Body of pancreas (tissue), 4 donors: Measurements from ENCODE around the gene SLC17A1. TPM values are rescaled to one million over a fixed set of nuclear protein-coding genes. Genes with fewer than 3 reads are reported as not detected.
A peak's percentile ranks its signal among the peaks of the same experiment; 100 is the strongest.
"Not testable (repeated sequence)": the region's sequence is repeated elsewhere in the genome, so short reads cannot be mapped to it uniquely, and the experiment has no call there.

Experiments
- ATAC-seq: fragments of 150-250 bp; one replicate; pipeline ENCODE4 v1.9.1; 2016
- DNase-seq, 4 donors: peaks; one replicate each; pipeline ENCODE4 v3.0.0-alpha.2; 2019
- H3K27ac ChIP-seq, 4 donors: fragments of 200-600 bp; sonication (generic); 1 replicate in 3 of 4; 2 replicates in 1 of 4; pipeline versions ENCODE4 v1.5.1 to v1.6.1; 2016 to 2019; ENCODE audit warnings: mild to moderate bottlenecking in 1 of 4, mixed read lengths in 1 of 4, moderate library complexity in 1 of 4
- H3K27me3 ChIP-seq, 2 donors: fragments of 200-600 bp; sonication (generic); one replicate each; pipeline ENCODE4 v1.6.0; 2016; ENCODE audit warnings: mild to moderate bottlenecking in 1 of 2
- H3K36me3 ChIP-seq, 2 donors: fragments of 200-600 bp; sonication (generic); replicated peaks in 1 of 2; 2 replicates each; pipeline ENCODE4 v1.5.1; 2016; ENCODE audit warnings: low read depth in 2 of 2; ENCODE audit not compliant: insufficient read depth in 1 of 2
- H3K4me1 ChIP-seq: fragments of 200-600 bp; sonication (generic); one replicate; pipeline ENCODE4 v1.6.0; 2016
- H3K4me3 ChIP-seq, 2 donors: fragments of 200-600 bp; sonication (generic); 1 replicate in 1 of 2; 2 replicates in 1 of 2; pipeline ENCODE4 v1.5.1; 2016 to 2019
- H3K9me3 ChIP-seq, 3 donors: fragments of 200-600 bp; sonication (generic); 1 replicate in 2 of 3; 2 replicates in 1 of 3; pipeline ENCODE4 v1.5.1; 2016
- CTCF ChIP-seq, 7 experiments: fragments of 450-650 bp in 4 of 7; fragments of 200-600 bp in 3 of 7; sonication (generic) in 3 of 7; IDR thresholded peaks; one replicate each; pipeline ENCODE4 v1.5.1; 2016 to 2019; ENCODE audit warnings: antibody characterized with exemption in 7 of 7
- POLR2A ChIP-seq, 3 donors: fragments of 450-650 bp; IDR thresholded peaks; one replicate each; pipeline ENCODE4 v1.6.1; 2016; ENCODE audit warnings: antibody characterized with exemption in 3 of 3, mild to moderate bottlenecking in 2 of 3
- WGBS, 2 donors: methylation state at CpG; one replicate each; pipeline ENCODE4 v1.1.5; 2017; 5-methylcytosine and 5-hydroxymethylcytosine counted together
- intact Hi-C: fragments of 100-400 bp; cut with DNase I; formaldehyde crosslinking; loops from one replicate; pipeline ENCODE4 v1.15.1; 2023
- total RNA-seq, 2 donors: library from RNA; depleted of rRNA; stranded (reverse); fragments of >200 nt; gene quantifications; one replicate each; pipeline ENCODE4 v1.1.0, GENCODE V29; 2016

Gene SLC17A1
- total RNA-seq, 2 donors from 2014 or later: not detected

GRCh38 chr6:25753079-25753478, 78.8 kb downstream of the SLC17A1 start:
- DNase-seq: no peak
- ATAC-seq: no peak
- TF ChIP-seq CTCF (IDR thresholded peaks at IDR 0.05) (no peak), POLR2A (IDR thresholded peaks at IDR 0.05) (no peak)
- no peaks in the 10 kb centered on the region for H3K36me3 ChIP-seq
- peaks cover 6% of the 10 kb centered on the region for H3K4me1 ChIP-seq
- no peaks in the 10 kb centered on the region for H3K9me3 ChIP-seq
- no peaks in the 10 kb centered on the region for H3K27me3 ChIP-seq
- no peak overlapping the region for H3K4me3 ChIP-seq
- H3K27ac ChIP-seq: no peak overlapping the region
- intact Hi-C loops: no loop called here

GRCh38 chr6:25750906-25751305, 80.9 kb downstream of the SLC17A1 start:
- intact Hi-C loops: no loop called here
- Histone ChIP-seq H3K4me1 (peaks cover 12% of the 10 kb centered on the region), H3K9me3 (no peaks in the 10 kb centered on the region), H3K4me3 (no peak overlapping the region), H3K27ac (peak overlapping the region in 1 of 4 donors; percentile 80), H3K27me3 (no peaks in the 10 kb centered on the region), H3K36me3 (no peaks in the 10 kb centered on the region)
- no peak for ATAC-seq
- WGBS, 2 donors: 45 to 54% methylated on average over 3 of the region's 3 CpGs
- TF ChIP-seq POLR2A (IDR thresholded peaks at IDR 0.05) (no peak), CTCF (IDR thresholded peaks at IDR 0.05) (no peak)
- DNase-seq: no peak

GRCh38 chr6:25749837-25750236, 82.0 kb downstream of the SLC17A1 start:
- no peak overlapping the region for H3K4me3 ChIP-seq
- H3K36me3 ChIP-seq: no peaks in the 10 kb centered on the region
- H3K27ac ChIP-seq: peak overlapping the region in 3 of 4 donors; percentile 6 to 80 (median 72)
- WGBS, 2 donors: 64 to 88% methylated on average over 2 of the region's 2 CpGs
- intact Hi-C loops: no loop called here
- no peak for ATAC-seq
- H3K27me3 ChIP-seq: no peaks in the 10 kb centered on the region
- no peaks in the 10 kb centered on the region for H3K9me3 ChIP-seq
- no peak for DNase-seq
- TF ChIP-seq CTCF (IDR thresholded peaks at IDR 0.05) (no peak), POLR2A (IDR thresholded peaks at IDR 0.05) (no peak)
- peaks cover 12% of the 10 kb centered on the region for H3K4me1 ChIP-seq

GRCh38 chr6:25748601-25749517, 83.0 kb downstream of the SLC17A1 start:
- intact Hi-C loops, H3K27me3 ChIP-seq, H3K9me3 ChIP-seq, H3K36me3 ChIP-seq, H3K4me3 ChIP-seq, ATAC-seq: not testable (repeated sequence)
- 34 to 41% methylated on average over 16 to 17 of the region's 17 CpGs for WGBS, 2 donors
- H3K27ac ChIP-seq: peak overlapping the region in 3 of 4 donors; percentile 64 to 80 (median 72)
- H3K4me1 ChIP-seq: peaks cover 12% of the 10 kb centered on the region
- peak in 2 of 4 donors; percentile 17 to 25 for DNase-seq

GRCh38 chr6:25748049-25748448, 83.8 kb downstream of the SLC17A1 start:
- intact Hi-C loops: no loop called here
- Histone ChIP-seq H3K27ac (peak overlapping the region in 3 of 4 donors; percentile 64 to 80 (median 72)), H3K36me3 (no peaks in the 10 kb centered on the region), H3K27me3 (no peaks in the 10 kb centered on the region), H3K4me1 (peaks cover 12% of the 10 kb centered on the region), H3K9me3 (no peaks in the 10 kb centered on the region), H3K4me3 (no peak overlapping the region)
- DNase-seq (no peak), ATAC-seq (peak; percentile 74)
- TF ChIP-seq CTCF (IDR thresholded peaks at IDR 0.05): no peak
- TF ChIP-seq POLR2A (IDR thresholded peaks at IDR 0.05): no peak
